GM11168 (cell line): Measurements from ENCODE around the gene CFAP99.
"Not testable (repeated sequence)": the region's sequence is repeated elsewhere in the genome, so short reads cannot be mapped to it uniquely, and the experiment has no call there.

ENCODE experiments used
- in situ Hi-C: fragments of 300-500 bp; cut with MboI; formaldehyde crosslinking; loops from one replicate; pipeline ENCODE4 v1.12.0; 2022; ENCODE audit warnings: low sequenced_read_pairs; ENCODE audit not compliant: unreplicated experiment

The CFAP99 gene

GRCh38 chr4:2462992-2463762 is 44.4 kb downstream of the CFAP99 start:
- in situ Hi-C loops: no loop called here

GRCh38 chr4:2465032-2465431 is 46.3 kb downstream of the CFAP99 start:
- in situ Hi-C loops: no loop called here

- in situ Hi-C loops: not testable (repeated sequence)
These were observed 46.8 kb downstream of the CFAP99 start for GRCh38 chr4:2465544-2465943.

- in situ Hi-C loops: no loop called here
These were observed 49.9 kb downstream of the CFAP99 start, which contains the start of gene RNF4 for GRCh38 chr4:2468456-2469191. RNF4 (plus strand) TSS chr4:2469106; CDS start chr4:2490494, 21,388 bp downstream.

GRCh38 chr4:2469192-2469984 is 50.6 kb downstream of the CFAP99 start:
- in situ Hi-C loops: no loop called here

GRCh38 chr4:2470791-2471190 is 52.0 kb downstream of the CFAP99 start:
- in situ Hi-C loops: no loop called here

GRCh38 chr4:2472187-2472586 is 53.4 kb downstream of the CFAP99 start:
- in situ Hi-C loops: no loop called here

- in situ Hi-C loops: no loop called here
These were observed 59.5 kb downstream of the CFAP99 start for GRCh38 chr4:2478229-2478628.

GRCh38 chr4:2480649-2481048 is 61.9 kb downstream of the CFAP99 start:
- in situ Hi-C loops: no loop called here

GRCh38 chr4:2482192-2482591 is 63.4 kb downstream of the CFAP99 start:
- in situ Hi-C loops: no loop called here

GRCh38 chr4:2482693-2483092 is 63.9 kb downstream of the CFAP99 start:
- in situ Hi-C loops: no loop called here

GRCh38 chr4:2483237-2483636 is 64.5 kb downstream of the CFAP99 start:
- in situ Hi-C loops: no loop called here

- in situ Hi-C loops: no loop called here
These were observed 65.4 kb downstream of the CFAP99 start for GRCh38 chr4:2484185-2484584.

GRCh38 chr4:2484993-2485392 is 66.2 kb downstream of the CFAP99 start:
- in situ Hi-C loops: no loop called here

- in situ Hi-C loops: no loop called here
These were observed 67.2 kb downstream of the CFAP99 start for GRCh38 chr4:2485956-2486355.

GRCh38 chr4:2486981-2487380 is 68.2 kb downstream of the CFAP99 start:
- in situ Hi-C loops: no loop called here

GRCh38 chr4:2487632-2488031 is 68.9 kb downstream of the CFAP99 start:
- in situ Hi-C loops: no loop called here

- in situ Hi-C loops: no loop called here
These were observed 70.5 kb downstream of the CFAP99 start for GRCh38 chr4:2489081-2489805.

GRCh38 chr4:2489841-2490552 is 71.2 kb downstream of the CFAP99 start:
- in situ Hi-C loops: no loop called here

GRCh38 chr4:2492970-2493369 is 74.2 kb downstream of the CFAP99 start:
- in situ Hi-C loops: no loop called here
